Fibroblast of the aortic adventitia (primary cell): ENCODE measurements around the gene COBLL1. TPM values are rescaled to one million over a fixed set of nuclear protein-coding genes. Genes with fewer than 3 reads are reported as not detected.
A peak's percentile ranks its signal among the peaks of the same experiment; 100 is the strongest.

ENCODE experiments used
- DNase-seq: peaks from one replicate; pipeline ENCODE4 v3.0.0-alpha.2; 2010; ENCODE audit warnings: low read depth
- H3K4me3 ChIP-seq: 2 replicates; pipeline ENCODE4 v1.5.1; 2011; ENCODE audit warnings: low read depth, mild to moderate bottlenecking, control low read depth, low read length, moderate library complexity
- CTCF ChIP-seq: IDR thresholded peaks from 2 replicates; pipeline ENCODE4 v1.5.1; 2011; ENCODE audit warnings: mild to moderate bottlenecking, low read length, control low read depth, inconsistent platforms; ENCODE audit not compliant: insufficient read depth
- total RNA-seq: library from RNA; depleted of rRNA; stranded (reverse); fragments of >200 nt; gene quantifications from 2 replicates; pipeline ENCODE4 v1.2.3, GENCODE V29; 2012; ENCODE audit warnings: low replicate concordance

The COBLL1 gene
- total RNA-seq, 1 donor = 18.4 TPM

DNA sequence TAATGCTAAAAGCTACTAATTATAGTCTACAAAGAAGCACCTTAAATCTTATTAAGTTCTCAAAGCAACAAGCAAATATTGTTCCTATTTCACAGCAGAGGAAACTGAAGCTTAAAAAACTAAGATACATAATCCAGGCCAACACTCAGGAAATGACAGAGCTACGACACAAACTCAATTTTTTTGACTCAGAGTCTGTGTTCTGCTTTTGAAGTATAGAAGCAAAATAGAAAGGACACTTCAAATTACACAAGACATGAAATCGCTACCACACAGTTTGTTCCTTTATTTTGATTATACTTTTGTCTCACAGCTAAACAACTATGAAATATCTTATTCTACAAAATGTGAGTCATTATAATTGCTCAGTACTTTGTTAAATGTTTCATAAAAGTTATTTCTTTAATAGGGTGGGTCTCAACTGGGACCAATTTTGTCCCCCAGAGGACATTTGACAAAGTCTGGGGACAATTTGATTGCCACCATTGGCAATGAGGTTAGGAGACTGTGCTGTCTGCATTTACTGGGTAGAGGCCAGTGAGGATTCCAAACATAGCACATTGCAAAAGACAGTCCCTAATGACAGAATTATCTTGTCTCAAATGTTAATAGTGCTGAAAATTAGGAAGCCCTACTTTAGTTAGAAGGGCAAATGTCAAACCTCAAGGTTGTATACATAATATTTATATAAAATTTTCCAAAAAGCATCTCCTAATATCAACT, 118.8 kb downstream of the COBLL1 start:
- no peak overlapping the region for H3K4me3 ChIP-seq
- DNase-seq = no peak
- no peak for TF ChIP-seq CTCF

GRCh38 chr2:164721430-164721829, 120.2 kb downstream of the COBLL1 start:
- TF ChIP-seq CTCF = no peak
- H3K4me3 ChIP-seq = no peak overlapping the region
- DNase-seq = no peak

GRCh38 chr2:164719996-164720941, 121.4 kb downstream of the COBLL1 start:
- TF ChIP-seq CTCF = no peak
- no peak overlapping the region for H3K4me3 ChIP-seq
- DNase-seq = peak; percentile 62

- DNase-seq = peak; percentile 70
- peak; percentile 47 for TF ChIP-seq CTCF
- no peak overlapping the region for H3K4me3 ChIP-seq
Measured at GRCh38 chr2:164717000-164717803, 124.4 kb downstream of the COBLL1 start.

DNA sequence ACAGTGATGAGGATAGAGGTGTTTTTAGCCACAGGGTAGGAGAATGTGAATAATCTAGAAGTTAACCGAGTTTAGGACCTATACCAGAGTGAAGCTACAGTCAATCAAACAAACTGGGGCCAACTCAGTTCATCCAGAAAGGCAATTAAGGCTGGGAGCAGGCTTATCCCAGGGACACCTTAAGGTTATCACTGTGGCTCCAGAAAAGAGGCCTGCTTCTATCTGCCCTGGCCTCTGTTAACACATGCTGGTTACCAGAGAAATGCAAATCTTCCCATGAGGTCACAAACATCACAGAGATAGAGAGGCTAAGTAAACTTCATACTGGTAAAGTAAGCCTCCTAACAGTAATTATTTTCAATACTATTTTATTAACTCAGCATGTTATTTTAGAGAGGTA, 127.2 kb downstream of the COBLL1 start:
- TF ChIP-seq CTCF = no peak
- H3K4me3 ChIP-seq = no peak overlapping the region
- DNase-seq = no peak

- DNase-seq = no peak
- TF ChIP-seq CTCF = no peak
- H3K4me3 ChIP-seq = no peak overlapping the region
Measured at GRCh38 chr2:164711766-164712138, 129.9 kb downstream of the COBLL1 start.
